Large intestine (tissue), 3 donors: ENCODE data around the gene ACKR1. TPM values are rescaled to one million over a fixed set of nuclear protein-coding genes. Genes with fewer than 3 reads are reported as not detected.

Experiments
- DNase-seq, 2 donors: peaks; one replicate each; pipeline versions ENCODE4 v3.0.0 to v3.0.0-alpha.2; 2013
- H3K27ac ChIP-seq: one replicate; pipeline ENCODE4 v1.5.1; 2013; ENCODE audit warnings: low read length
- H3K27me3 ChIP-seq: 2 replicates; pipeline ENCODE4 v1.6.1; 2013; ENCODE audit warnings: low read length; ENCODE audit not compliant: control insufficient read depth, insufficient read depth
- H3K36me3 ChIP-seq: 2 replicates; pipeline ENCODE4 v1.6.1; 2013; ENCODE audit warnings: low read length; ENCODE audit not compliant: control insufficient read depth, insufficient read depth
- H3K4me1 ChIP-seq: one replicate; pipeline ENCODE4 v1.6.1; 2013; ENCODE audit warnings: low read length; ENCODE audit not compliant: control insufficient read depth, insufficient read depth
- H3K4me3 ChIP-seq: one replicate; pipeline ENCODE4 v1.5.1; 2013; ENCODE audit warnings: low read length
- H3K9me3 ChIP-seq: one replicate; pipeline ENCODE4 v1.6.1; 2013; ENCODE audit warnings: mild to moderate bottlenecking, low read depth, low read length, moderate library complexity; ENCODE audit not compliant: control insufficient read depth
- WGBS: methylation state at CpG from one replicate; pipeline ENCODE4 v1.1.5; 2013; ENCODE audit warnings: low lambda C conversion rate; ENCODE audit not compliant: insufficient coverage; 5-methylcytosine and 5-hydroxymethylcytosine counted together
- polyA plus RNA-seq: library from polyadenylated mRNA; unstranded; fragments of 120-200 nt; gene quantifications from one replicate; pipeline ENCODE4 v1.2.1, GENCODE V29; 2013

Gene ACKR1
- polyA plus RNA-seq, 1 donor: 3.2 TPM

GRCh38 chr1:159222075-159222865, 17.6 kb downstream of the ACKR1 start:
- 67% methylated on average over 1 of the region's 5 CpGs for WGBS
- Histone ChIP-seq H3K27ac (no peak overlapping the region), H3K36me3 (no peaks in the 10 kb centered on the region), H3K4me1 (no peaks in the 10 kb centered on the region), H3K4me3 (no peak overlapping the region), H3K27me3 (no peaks in the 10 kb centered on the region), H3K9me3 (no peaks in the 10 kb centered on the region)
- DNase-seq: no peak

DNA sequence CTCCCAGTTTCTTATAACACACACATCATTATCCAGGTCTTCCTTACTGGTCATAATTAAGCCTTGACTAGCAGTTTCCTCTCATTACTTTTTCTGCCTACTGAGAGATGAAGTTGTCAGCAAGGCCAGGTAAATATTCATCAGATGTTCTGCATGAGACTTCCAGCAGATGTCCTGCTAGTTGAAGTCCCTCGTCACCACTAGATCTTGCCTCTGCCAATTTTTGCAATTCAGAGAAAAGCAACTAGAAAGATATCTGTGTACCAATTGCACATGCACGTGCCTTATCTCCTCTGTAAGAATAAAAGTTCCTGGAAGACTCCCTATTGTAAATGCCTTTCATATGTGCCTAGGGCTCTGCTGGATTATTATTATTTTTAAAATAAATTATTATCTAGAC, 18.3 kb downstream of the ACKR1 start:
- DNase-seq: no peak
- no CpG with 5 or more reads among the region's 2 CpGs for WGBS

DNA sequence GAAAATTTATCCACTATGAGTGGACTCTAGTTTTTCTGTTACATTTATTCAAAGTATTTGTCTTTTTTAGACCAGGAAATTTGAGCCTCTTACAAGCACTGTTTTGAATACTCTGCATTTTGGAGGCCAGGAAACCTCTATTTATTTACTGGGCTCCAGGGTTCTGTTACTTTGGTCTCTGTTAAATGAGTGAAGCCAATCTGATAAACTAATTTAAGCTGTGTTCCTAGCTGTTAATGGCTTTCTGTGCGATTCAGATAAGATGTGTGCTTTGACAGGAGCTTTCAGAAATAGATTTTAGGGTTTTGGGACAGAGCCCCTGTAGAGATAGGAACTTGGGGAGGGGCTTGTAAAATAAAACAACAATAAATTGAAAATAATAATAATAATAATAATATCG, 23.9 kb downstream of the ACKR1 start:
- Histone ChIP-seq H3K9me3 (no peaks in the 10 kb centered on the region), H3K27me3 (no peaks in the 10 kb centered on the region), H3K27ac (no peak overlapping the region), H3K4me3 (no peak overlapping the region), H3K36me3 (no peaks in the 10 kb centered on the region), H3K4me1 (no peaks in the 10 kb centered on the region)
- DNase-seq: no peak
- WGBS: no CpG with 5 or more reads among the region's 2 CpGs

More for the DNA sequence above, 18.3 kb downstream of the ACKR1 start:
- H3K9me3 ChIP-seq: no peaks in the 10 kb centered on the region
- H3K27me3 ChIP-seq: no peaks in the 10 kb centered on the region
- H3K4me1 ChIP-seq: no peaks in the 10 kb centered on the region
- H3K4me3 ChIP-seq: no peak overlapping the region
- no peaks in the 10 kb centered on the region for H3K36me3 ChIP-seq
- H3K27ac ChIP-seq: no peak overlapping the region

DNA sequence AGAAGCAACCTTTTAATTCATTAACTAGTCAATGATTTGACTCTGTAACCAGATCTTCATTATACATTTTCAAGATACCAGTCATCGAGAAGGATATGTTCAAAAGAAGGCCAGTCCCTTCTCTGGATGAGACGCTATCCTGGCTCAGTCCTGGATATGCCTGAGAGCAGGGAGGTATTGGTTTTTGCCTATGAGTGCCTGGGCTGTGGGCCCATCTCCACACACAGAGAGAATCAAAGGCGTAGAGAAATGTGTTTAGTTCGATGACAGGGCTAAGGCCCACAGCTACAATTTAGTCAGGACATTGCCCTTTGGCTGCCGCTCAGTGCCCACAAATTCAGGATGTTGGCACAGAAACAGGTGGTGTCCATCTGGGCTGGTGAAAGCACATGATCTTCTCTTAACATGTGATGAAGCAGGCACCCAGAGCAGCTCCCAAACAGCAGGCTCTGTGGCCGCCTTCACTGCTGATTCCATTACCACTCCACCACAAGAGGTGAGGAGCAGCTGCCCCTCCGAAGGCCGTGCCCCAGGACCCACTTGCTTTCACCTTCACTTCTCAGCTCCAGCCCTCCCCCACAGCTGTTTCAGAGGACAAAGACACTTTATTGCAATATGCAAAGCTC, 24.7 kb downstream of the ACKR1 start:
- H3K27me3 ChIP-seq: no peaks in the 10 kb centered on the region
- WGBS: no CpG with 5 or more reads among the region's 8 CpGs

GRCh38 chr1:159229896-159230295, 25.2 kb downstream of the ACKR1 start:
- peak in 1 of 2 donors; percentile 65 for DNase-seq
- WGBS: 0% methylated on average over 1 of the region's 1 CpG
- H3K9me3 ChIP-seq: no peaks in the 10 kb centered on the region

More for the DNA sequence above, 24.7 kb downstream of the ACKR1 start:
- Histone ChIP-seq H3K9me3 (no peaks in the 10 kb centered on the region), H3K36me3 (no peaks in the 10 kb centered on the region), H3K27ac (no peak overlapping the region), H3K4me3 (no peak overlapping the region), H3K4me1 (no peaks in the 10 kb centered on the region)
- no peak for DNase-seq

GRCh38 chr1:159239551-159240220, 35.0 kb downstream of the ACKR1 start:
- Histone ChIP-seq H3K27me3 (no peaks in the 10 kb centered on the region), H3K36me3 (no peaks in the 10 kb centered on the region), H3K4me3 (no peak overlapping the region), H3K4me1 (no peaks in the 10 kb centered on the region), H3K27ac (no peak overlapping the region), H3K9me3 (no peaks in the 10 kb centered on the region)
- 93% methylated on average over 2 of the region's 4 CpGs for WGBS
- DNase-seq: no peak

More at GRCh38 chr1:159229896-159230295, 25.2 kb downstream of the ACKR1 start:
- H3K36me3 ChIP-seq: no peaks in the 10 kb centered on the region
- H3K27ac ChIP-seq: no peak overlapping the region
- H3K27me3 ChIP-seq: no peaks in the 10 kb centered on the region
- H3K4me3 ChIP-seq: no peak overlapping the region
- H3K4me1 ChIP-seq: no peaks in the 10 kb centered on the region

GRCh38 chr1:159247266-159247665, 42.6 kb downstream of the ACKR1 start:
- Histone ChIP-seq H3K27me3 (no peaks in the 10 kb centered on the region), H3K9me3 (no peaks in the 10 kb centered on the region), H3K4me3 (no peak overlapping the region), H3K4me1 (no peaks in the 10 kb centered on the region), H3K36me3 (no peaks in the 10 kb centered on the region), H3K27ac (no peak overlapping the region)
- no peak for DNase-seq
- no CpG with 5 or more reads among the region's 3 CpGs for WGBS

- Histone ChIP-seq H3K27ac (no peak overlapping the region), H3K36me3 (no peaks in the 10 kb centered on the region), H3K27me3 (no peaks in the 10 kb centered on the region), H3K4me3 (no peak overlapping the region), H3K9me3 (no peaks in the 10 kb centered on the region), H3K4me1 (no peaks in the 10 kb centered on the region)
- DNase-seq: no peak
- WGBS: no CpG with 5 or more reads among the region's 1 CpG
These were observed 43.6 kb downstream of the ACKR1 start for GRCh38 chr1:159248311-159248710.

- Histone ChIP-seq H3K4me3 (no peak overlapping the region), H3K27ac (no peak overlapping the region), H3K27me3 (no peaks in the 10 kb centered on the region), H3K9me3 (no peaks in the 10 kb centered on the region), H3K4me1 (no peaks in the 10 kb centered on the region), H3K36me3 (no peaks in the 10 kb centered on the region)
- no peak for DNase-seq
- WGBS: 100% methylated on average over 1 of the region's 8 CpGs
These were observed 46.1 kb downstream of the ACKR1 start for GRCh38 chr1:159250638-159251216.
